GM12878 (cell line): ENCODE data around the gene COX6A1. TPM values are rescaled to one million over a fixed set of nuclear protein-coding genes. Genes with fewer than 3 reads are reported as not detected.
A peak's percentile ranks its signal among the peaks of the same experiment; 100 is the strongest.

Experiments used
- ATAC-seq: fragments of 200-7000 bp; cut with Tn5 transposase; 3 replicates; pipeline ENCODE4 v1.9.1; 2020; ENCODE audit warnings: mild to moderate bottlenecking, moderate library complexity
- BruUV-seq: library from RNA; stranded (reverse); fragments of 400-500 nt; replicated peaks from 2 replicates; lab custom pipeline; 2021; lab: Mats Ljungman, UMichigan
- CTCF ChIA-PET: fragments of 300-600 bp; sonication (Branson Sonifier 250); formaldehyde crosslinking; extraction: SDS; loops from one replicate; lab custom pipeline; 2021; ENCODE audit warnings: inconsistent platforms; lab: Yijun Ruan, JAX
- POLR2A ChIA-PET: fragments of 350-600 bp; formaldehyde crosslinking; extraction: SDS; loops from one replicate; lab custom pipeline; 2021; ENCODE audit warnings: inconsistent platforms; lab: Charles Lee
- RAD21 ChIA-PET: fragments of 300-600 bp; sonication (Branson Sonifier 250); formaldehyde crosslinking; loops from one replicate; lab custom pipeline; 2023; ENCODE audit warnings: antibody characterized with exemption; ENCODE audit not compliant: unreplicated experiment; lab: Charles Lee
- SMC1A ChIA-PET: fragments of 300-600 bp; sonication (Branson Sonifier 250); formaldehyde crosslinking; loops from one replicate; lab custom pipeline; 2023; ENCODE audit not compliant: unreplicated experiment, uncharacterized antibody; lab: Charles Lee
- DNase-seq: peaks from one replicate; pipeline ENCODE4 v3.0.0-alpha.2; 2011; ENCODE audit warnings: low read depth, low spot score
- FAIRE-seq: peaks from 3 replicates; lab custom pipeline; 2011; peaks lifted over from hg19 to GRCh38; lab: Jason Lieb, UNC
- H2AFZ ChIP-seq: 2 replicates; pipeline ENCODE4 v1.6.0; 2011; ENCODE audit warnings: low read depth, low read length, control low read depth; ENCODE audit not compliant: control insufficient read depth
- H3K27ac ChIP-seq: 2 replicates; pipeline ENCODE4 v1.5.1; 2011; ENCODE audit warnings: control low read depth; ENCODE audit not compliant: control insufficient read depth, insufficient read depth
- H3K27me3 ChIP-seq, 2 experiments: replicated peaks in 1 of 2; 2 replicates each; pipeline versions ENCODE4 v1.6.0 to v1.6.1; 2011; ENCODE audit warnings: low read length in 1 of 2; ENCODE audit not compliant: control insufficient read depth in 2 of 2, insufficient read depth in 2 of 2
- H3K36me3 ChIP-seq, 2 experiments: 2 replicates each; pipeline ENCODE4 v1.5.1; 2011; ENCODE audit warnings: low read length in 1 of 2; ENCODE audit not compliant: control insufficient read depth in 2 of 2, insufficient read depth in 2 of 2
- H3K4me1 ChIP-seq: 2 replicates; pipeline ENCODE4 v1.6.1; 2011; ENCODE audit warnings: mild to moderate bottlenecking, low read length, moderate library complexity, mixed read lengths; ENCODE audit not compliant: control insufficient read depth, insufficient read depth
- H3K4me2 ChIP-seq: 2 replicates; pipeline ENCODE4 v1.6.0; 2011; ENCODE audit warnings: control low read depth; ENCODE audit not compliant: control insufficient read depth, insufficient read depth
- H3K4me3 ChIP-seq: fragments of 200-600 bp; sonication (generic); 2 replicates; pipeline ENCODE4 v1.5.1; 2016
- H3K79me2 ChIP-seq: 2 replicates; pipeline ENCODE4 v1.6.0; 2011; ENCODE audit warnings: low read length; ENCODE audit not compliant: control insufficient read depth, insufficient read depth
- H3K9ac ChIP-seq: 2 replicates; pipeline ENCODE4 v1.8.0; 2011; ENCODE audit warnings: low read length, control low read depth, mixed read lengths; ENCODE audit not compliant: control insufficient read depth, insufficient read depth
- H3K9me3 ChIP-seq: replicated peaks from 3 replicates; pipeline ENCODE4 v1.5.1; 2011; ENCODE audit warnings: mild to moderate bottlenecking, low read length; ENCODE audit not compliant: control insufficient read depth, insufficient read depth
- H4K20me1 ChIP-seq: 2 replicates; pipeline ENCODE4 v1.6.0; 2011; ENCODE audit not compliant: control insufficient read depth, insufficient read depth
- CTCF ChIP-seq, 3 experiments: IDR thresholded peaks in 2 of 3; conservative IDR thresholded peaks in 1 of 3; 2 replicates each; pipeline ENCODE4 v1.5.1; 2011; ENCODE audit warnings: low read depth in 3 of 3, low read length in 3 of 3, mild to moderate bottlenecking in 3 of 3, control low read depth in 2 of 3, moderate library complexity in 2 of 3, inconsistent platforms in 1 of 3, mixed read lengths in 1 of 3; ENCODE audit not compliant: control insufficient read depth in 2 of 3, insufficient read depth in 1 of 3; ENCODE audit errors: extremely low read depth in 1 of 3
- EZH2 ChIP-seq: IDR thresholded peaks from 2 replicates; pipeline ENCODE4 v1.6.1; 2012; ENCODE audit warnings: low read depth, mild to moderate bottlenecking, control low read depth, inconsistent platforms, low read length, borderline replicate concordance; ENCODE audit not compliant: control insufficient read depth
- FOS ChIP-seq: IDR thresholded peaks from 3 replicates; pipeline ENCODE4 v1.6.1; 2011; ENCODE audit warnings: borderline replicate concordance; ENCODE audit not compliant: insufficient read length; ENCODE audit errors: extremely low read depth
- HSF1 ChIP-seq: fragments of 150-350 bp; IDR thresholded peaks from 2 replicates; pipeline ENCODE4 v1.6.1; 2014; ENCODE audit warnings: mild to moderate bottlenecking, low read depth, low read length
- PAX5 ChIP-seq: IDR thresholded peaks from 2 replicates; pipeline ENCODE4 v1.6.1; 2011; ENCODE audit warnings: low read depth, low read length, borderline replicate concordance
- RAD21 ChIP-seq: IDR thresholded peaks from 2 replicates; pipeline ENCODE4 v1.6.1; 2011; ENCODE audit warnings: mild to moderate bottlenecking, low read depth, low read length, moderate library complexity; ENCODE audit not compliant: insufficient read depth
- RUNX3 ChIP-seq: IDR thresholded peaks from 2 replicates; pipeline ENCODE4 v1.6.1; 2012; ENCODE audit warnings: low read length, inconsistent platforms
- TBL1XR1 ChIP-seq: IDR thresholded peaks from 2 replicates; pipeline ENCODE4 v1.6.1; 2012; ENCODE audit warnings: low read depth, low read length, improper control_type of control experiment
- YY1 ChIP-seq: IDR thresholded peaks from 2 replicates; pipeline ENCODE4 v1.6.1; 2011; ENCODE audit warnings: low read depth, mild to moderate bottlenecking, low read length
- WGBS: methylation state at CpG from one replicate; pipeline ENCODE4 v1.1.6; 2016; ENCODE audit warnings: low lambda C conversion rate; ENCODE audit not compliant: insufficient replicate concordance, insufficient coverage; ENCODE audit errors: missing lambda C conversion rate; 5-methylcytosine and 5-hydroxymethylcytosine counted together
- in situ Hi-C: fragments of 300-500 bp; cut with MboI; formaldehyde crosslinking; loops from 9 replicates; pipeline ENCODE4 v1.14.3; 2018; ENCODE audit warnings: mixed read lengths
- intact Hi-C: fragments of 100-400 bp; cut with micrococcal nuclease; formaldehyde crosslinking; loops from one replicate; pipeline ENCODE4 v1.14.2; 2022; ENCODE audit not compliant: unreplicated experiment
- polyA plus RNA-seq, 11 experiments: library from polyadenylated mRNA; depleted of rRNA in 4 of 11; unstranded in 6 of 11; stranded (reverse) in 5 of 11; fragments of >200 nt; fragmentation: Nextera tagmentation in 4 of 11; fragmentation: Illumina TruSeq in 1 of 11; extraction: Ambion mirVana in 4 of 11; extraction: Trizol in 1 of 11; gene quantifications; 1 replicate in 1 of 11; 2 replicates in 10 of 11; pipeline versions ENCODE4 v1.2.1 to v1.2.3, GENCODE V29; 2011 to 2016; ENCODE audit warnings: inconsistent platforms in 2 of 11, missing spikeins in 2 of 11, low read depth in 1 of 11
- total RNA-seq, 4 experiments: library from RNA; depleted of rRNA in 3 of 4; stranded (reverse); fragments of >200 nt in 3 of 4; fragmentation: Illumina TruSeq in 1 of 4; extraction: Trizol in 1 of 4; gene quantifications; 2 replicates each; pipeline versions ENCODE4 v1.2.1 to v1.2.3, GENCODE V29; 2013 to 2021

The COX6A1 gene
- total and polyA plus RNA-seq, 10 of the 15 experiments (the other 5 are each of a cell fraction or from before 2014, with no cell fraction given) = 408 to 2,723 (median 1,019) TPM

- H2AFZ ChIP-seq = no peak overlapping the region
- no peak for TF ChIP-seq FOS
- no peak for TF ChIP-seq TBL1XR1
- TF ChIP-seq YY1 = no peak
- peak; percentile 39 for TF ChIP-seq RAD21
- no peak for TF ChIP-seq HSF1
- TF ChIP-seq RUNX3 = no peak
- peak; percentile 46 to 60 (median 50) for TF ChIP-seq CTCF (IDR thresholded peaks at IDR 0.05 in 2 of 3, conservative IDR thresholded peaks at IDR 0.05 in 1 of 3; ENCODE audit: control insufficient read depth in 2 of 3, extremely low read depth in 1 of 3, insufficient read depth in 1 of 3, low read depth in 3 of 3, low read length in 3 of 3)
- no peak for TF ChIP-seq EZH2
- no peak for TF ChIP-seq PAX5
- TF ChIP-seq, all 136 proteins: peak for 2
- intact Hi-C loops = no loop called here
- Histone ChIP-seq H3K79me2 (peaks cover 49% of the 10 kb centered on the region), H3K27me3 (no peaks in the 10 kb centered on the region), H3K4me2 (peak overlapping the region; percentile 57), H3K9ac (no peak overlapping the region), H3K9me3 (no peaks in the 10 kb centered on the region), H4K20me1 (peaks cover 10% of the 10 kb centered on the region), H3K4me1 (peaks cover 12% of the 10 kb centered on the region), H3K36me3 (peaks cover 17 to 34% of the 10 kb centered on the region in 2 experiments), H3K4me3 (no peak overlapping the region), H3K27ac (no peak overlapping the region)
- POLR2A ChIA-PET = interaction anchor here (1.0 to 1.5 kb wide), 2 partner anchors 9 to 28 kb away, joined by 3 to 4 read pairs; no protein-coding TSS in a partner anchor
- SMC1A ChIA-PET = interaction anchor here (0.8 to 2.7 kb wide), 7 partner anchors 15 to 112 kb away, joined by 3 to 6 read pairs (median 3); partner anchors contain the start of gene DYNLL1
- WGBS = 55% methylated on average over 8 of the region's 8 CpGs
- in situ Hi-C loops = no loop called here
- DNase-seq (no peak), ATAC-seq (peak; percentile 32), FAIRE-seq (no peak)
- RAD21 ChIA-PET = interaction anchor here (0.6 to 1.0 kb wide), 4 partner anchors 26 to 43 kb away, joined by 3 read pairs; partner anchors contain the start of gene DYNLL1
- BruUV-seq = no TSS peak
- CTCF ChIA-PET = interaction anchor here (0.6 to 5.9 kb wide), 21 partner anchors 9 to 333 kb away, joined by 3 to 39 read pairs (median 5); partner anchors contain the start of genes COX6A1, DYNLL1 and POP5
Observed at GRCh38 chr12:120466560-120467315, 28.8 kb downstream of the COX6A1 start.
